HepG2 (cell line): ENCODE data around the gene UBR3.

Experiments
- PCBP1 ChIP-seq: fragments of 200-400 bp; formaldehyde crosslinking; IDR thresholded peaks from 2 replicates; pipeline ENCODE4 v1.6.1; 2017; ENCODE audit warnings: mild to moderate bottlenecking, low read depth, low read length, borderline replicate concordance
- POLR2A ChIP-seq, 2 experiments: IDR thresholded peaks; 2 replicates each; pipeline ENCODE4 v1.6.1; 2011; ENCODE audit warnings: low read depth in 2 of 2, low read length in 2 of 2, mild to moderate bottlenecking in 1 of 2, moderate library complexity in 1 of 2; ENCODE audit not compliant: insufficient read depth in 1 of 2
- SPEN ChIP-seq: sonication (generic); formaldehyde crosslinking; IDR thresholded peaks from 2 replicates; pipeline ENCODE4 v1.5.1; 2020; ENCODE audit warnings: low read depth, mild to moderate bottlenecking, missing genetic modification reagents
- ZNF3 ChIP-seq: IDR thresholded peaks from 2 replicates; pipeline ENCODE4 v1.7.0; 2017; ENCODE audit warnings: inconsistent platforms

- TF ChIP-seq ZNF3 (CRISPR knock-in tag) (no peak), SPEN (no peak), POLR2A (IDR thresholded peaks at IDR 0.05; ENCODE audit: insufficient read depth in 1 of 2, low read depth in 2 of 2, low read length in 2 of 2) (no peak), PCBP1 (no peak)
Measured at GRCh38 chr2:170121689-170122088, 294.4 kb downstream of the UBR3 start.
